SK-N-SH (cell line): ENCODE results near the gene RNF149. TPM values are rescaled to one million over a fixed set of nuclear protein-coding genes. Genes with fewer than 3 reads are reported as not detected.
A peak's percentile ranks its signal among the peaks of the same experiment; 100 is the strongest.

Experiments used
- CTCF ChIA-PET: fragments of 300-600, 350-600 bp; formaldehyde crosslinking; extraction: SDS; loops from one replicate; lab custom pipeline; 2021; lab: Yijun Ruan, JAX
- POLR2A ChIA-PET: fragments of 350-600 bp; sonication (Branson Sonifier 250); formaldehyde crosslinking; extraction: SDS; loops from one replicate; lab custom pipeline; 2020; ENCODE audit warnings: antibody characterized with exemption, inconsistent platforms; lab: Yijun Ruan, JAX
- DNase-seq: peaks from one replicate; pipeline ENCODE4 v3.0.0; 2012
- H2AFZ ChIP-seq: fragments of 200-600 bp; sonication (generic); 2 replicates; pipeline ENCODE4 v1.8.1; 2016; ENCODE audit warnings: antibody characterized with exemption, mild to moderate bottlenecking, low read depth
- H3F3A ChIP-seq: fragments of 200-600 bp; sonication (generic); replicated peaks from 2 replicates; pipeline ENCODE3; 2016; ENCODE audit warnings: antibody characterized with exemption, mild to moderate bottlenecking; ENCODE audit not compliant: insufficient read depth
- H3K27ac ChIP-seq, 2 experiments: fragments of 200-500 bp in 1 of 2; fragments of 200-600 bp in 1 of 2; sonication (Bioruptor generic) in 1 of 2; sonication (generic), shearing (Covaris generic) in 1 of 2; 2 replicates each; pipeline versions ENCODE4 v1.5.1 to v1.6.1; 2014 to 2016; ENCODE audit warnings: low read depth in 2 of 2, inconsistent platforms in 1 of 2, low read length in 1 of 2, mild to moderate bottlenecking in 1 of 2, mixed read lengths in 1 of 2
- H3K27me3 ChIP-seq: fragments of 200-600 bp; sonication (generic), shearing (Covaris generic); 2 replicates; pipeline ENCODE4 v1.6.1; 2016; ENCODE audit warnings: mixed run types; ENCODE audit not compliant: insufficient read depth
- H3K36me3 ChIP-seq, 2 experiments: fragments of 200-500 bp in 1 of 2; fragments of 200-600 bp in 1 of 2; sonication (Bioruptor generic) in 1 of 2; sonication (generic) in 1 of 2; replicated peaks in 1 of 2; 2 replicates each; pipeline versions ENCODE3 to v1.5.1; 2014 to 2016; ENCODE audit warnings: low read length in 1 of 2, mild to moderate bottlenecking in 1 of 2; ENCODE audit not compliant: insufficient read depth in 2 of 2, control insufficient read depth in 1 of 2
- H3K4me1 ChIP-seq, 2 experiments: fragments of 200-500 bp in 1 of 2; fragments of 200-600 bp in 1 of 2; sonication (Bioruptor generic) in 1 of 2; sonication (generic), shearing (Covaris generic) in 1 of 2; 2 replicates each; pipeline versions ENCODE4 v1.5.1 to v1.6.1; 2014 to 2016; ENCODE audit warnings: low read depth in 1 of 2, low read length in 1 of 2, mixed run types in 1 of 2; ENCODE audit not compliant: insufficient read depth in 2 of 2, control insufficient read depth in 1 of 2
- H3K4me2 ChIP-seq: fragments of 200-600 bp; sonication (generic), shearing (Covaris generic); 2 replicates; pipeline ENCODE4 v1.6.1; 2017; ENCODE audit warnings: mixed run types
- H3K4me3 ChIP-seq, 2 experiments: fragments of 200-500 bp in 1 of 2; fragments of 200-600 bp in 1 of 2; sonication (Bioruptor generic) in 1 of 2; sonication (generic), shearing (Covaris generic) in 1 of 2; 2 replicates each; pipeline versions ENCODE4 v1.5.1 to v1.8.1; 2014 to 2016; ENCODE audit warnings: low read depth in 2 of 2, inconsistent platforms in 1 of 2, low read length in 1 of 2, mild to moderate bottlenecking in 1 of 2, mixed read lengths in 1 of 2, moderate library complexity in 1 of 2
- H3K79me2 ChIP-seq: fragments of 200-600 bp; sonication (generic); 2 replicates; pipeline ENCODE4 v1.8.1; 2017; ENCODE audit warnings: mild to moderate bottlenecking; ENCODE audit not compliant: insufficient read depth
- H3K9ac ChIP-seq: fragments of 200-600 bp; sonication (generic); 2 replicates; pipeline ENCODE4 v1.6.1; 2017; ENCODE audit warnings: mixed run types
- H3K9me2 ChIP-seq: fragments of 200-600 bp; sonication (generic); 2 replicates; pipeline ENCODE4 v1.6.1; 2017; ENCODE audit warnings: mixed run types
- H3K9me3 ChIP-seq: fragments of 200-600 bp; sonication (generic); 2 replicates; pipeline ENCODE4 v1.6.1; 2017; ENCODE audit warnings: mixed run types, mild to moderate bottlenecking, moderate library complexity
- H4K20me1 ChIP-seq: fragments of 200-600 bp; sonication (generic); 2 replicates; pipeline ENCODE4 v1.6.1; 2017; ENCODE audit warnings: mild to moderate bottlenecking, mixed run types; ENCODE audit not compliant: insufficient read depth
- CHD2 ChIP-seq: fragments of 150-350 bp; IDR thresholded peaks from 2 replicates; pipeline ENCODE4 v1.6.1; 2018; ENCODE audit warnings: low read length; ENCODE audit not compliant: partially characterized antibody
- CTCF ChIP-seq: fragments of 200-600 bp; sonication (generic); IDR thresholded peaks from 2 replicates; pipeline ENCODE4 v1.6.1; 2017; ENCODE audit warnings: antibody characterized with exemption, mild to moderate bottlenecking, moderate library complexity
- ELF1 ChIP-seq: IDR thresholded peaks from 2 replicates; pipeline ENCODE4 v1.4.0; 2012
- EZH2phosphoT487 ChIP-seq: fragments of 200-600 bp; sonication (generic); IDR thresholded peaks from 2 replicates; pipeline ENCODE4 v1.6.1; 2017; ENCODE audit warnings: low read depth, mixed run types, mild to moderate bottlenecking, antibody characterized with exemption, moderate library complexity, borderline replicate concordance
- FOXJ3 ChIP-seq: sonication (generic); formaldehyde crosslinking; IDR thresholded peaks from 2 replicates; pipeline ENCODE4 v1.5.1; 2020; ENCODE audit warnings: mild to moderate bottlenecking, missing genetic modification reagents
- FOXM1 ChIP-seq: IDR thresholded peaks from 2 replicates; pipeline ENCODE4 v1.4.0; 2012; ENCODE audit warnings: low read depth, mild to moderate bottlenecking
- GABPA ChIP-seq: IDR thresholded peaks from 2 replicates; pipeline ENCODE4 v1.4.0; 2012; ENCODE audit warnings: low read depth, mild to moderate bottlenecking
- GATA2 ChIP-seq: sonication (generic); formaldehyde crosslinking; IDR thresholded peaks from 2 replicates; pipeline ENCODE4 v1.5.0; 2020; ENCODE audit warnings: mild to moderate bottlenecking, missing genetic modification reagents
- IRF3 ChIP-seq: fragments of 150-350 bp; IDR thresholded peaks from 2 replicates; pipeline ENCODE4 v1.6.1; 2016; ENCODE audit warnings: mild to moderate bottlenecking, low read depth, low read length
- JUND ChIP-seq: IDR thresholded peaks from 2 replicates; pipeline ENCODE4 v1.4.0; 2012
- MAX ChIP-seq: IDR thresholded peaks from 2 replicates; pipeline ENCODE4 v1.4.0; 2012; ENCODE audit warnings: low read depth
- MEF2A ChIP-seq: IDR thresholded peaks from 2 replicates; pipeline ENCODE4 v1.4.0; 2012; ENCODE audit warnings: low read depth, borderline replicate concordance
- MXI1 ChIP-seq: IDR thresholded peaks from 2 replicates; pipeline ENCODE4 v1.6.1; 2012; ENCODE audit warnings: mild to moderate bottlenecking, low read depth, low read length, improper control_type of control experiment
- NRF1 ChIP-seq: IDR thresholded peaks from 2 replicates; pipeline ENCODE4 v1.6.1; 2012; ENCODE audit warnings: low read depth, mild to moderate bottlenecking, low read length
- POLR2AphosphoS5 ChIP-seq: IDR thresholded peaks from 2 replicates; pipeline ENCODE4 v1.6.1; 2012; ENCODE audit warnings: low read depth, low read length
- RAD21 ChIP-seq: IDR thresholded peaks from 2 replicates; pipeline ENCODE4 v1.6.1; 2012; ENCODE audit warnings: mild to moderate bottlenecking, low read length
- RCOR1 ChIP-seq: fragments of 150-350 bp; IDR thresholded peaks from 2 replicates; pipeline ENCODE4 v1.6.1; 2017; ENCODE audit warnings: antibody characterized with exemption, low read length
- REST ChIP-seq: IDR thresholded peaks from 2 replicates; pipeline ENCODE4 v1.6.1; 2012; ENCODE audit warnings: mild to moderate bottlenecking, low read depth, low read length, moderate library complexity
- RFX5 ChIP-seq: IDR thresholded peaks from 2 replicates; pipeline ENCODE4 v1.6.1; 2012; ENCODE audit warnings: mild to moderate bottlenecking, improper control_type of control experiment, low read length
- RXRA ChIP-seq: IDR thresholded peaks from 2 replicates; pipeline ENCODE4 v1.4.0; 2012; ENCODE audit warnings: low read depth, mild to moderate bottlenecking, borderline replicate concordance
- SIN3A ChIP-seq: IDR thresholded peaks from 2 replicates; pipeline ENCODE4 v1.6.1; 2012; ENCODE audit warnings: low read depth, mild to moderate bottlenecking, low read length, moderate library complexity, borderline replicate concordance
- TAF1 ChIP-seq: IDR thresholded peaks from 2 replicates; pipeline ENCODE4 v1.6.1; 2012; ENCODE audit warnings: low read depth, mild to moderate bottlenecking, low read length, moderate library complexity, borderline replicate concordance
- TCF12 ChIP-seq: IDR thresholded peaks from 2 replicates; pipeline ENCODE4 v1.4.0; 2012
- TEAD4 ChIP-seq: IDR thresholded peaks from 2 replicates; pipeline ENCODE4 v1.4.0; 2012; ENCODE audit warnings: mild to moderate bottlenecking, borderline replicate concordance; ENCODE audit not compliant: insufficient read depth
- USF2 ChIP-seq: fragments of 150-350 bp; IDR thresholded peaks from 2 replicates; pipeline ENCODE4 v1.6.1; 2017; ENCODE audit warnings: antibody characterized with exemption, low read length, low read depth, borderline replicate concordance
- YY1 ChIP-seq: IDR thresholded peaks from 2 replicates; pipeline ENCODE4 v1.4.0; 2012; ENCODE audit warnings: low read depth, mild to moderate bottlenecking
- WGBS: methylation state at CpG from one replicate; pipeline ENCODE4 v1.1.6; 2017; ENCODE audit warnings: low lambda C conversion rate; 5-methylcytosine and 5-hydroxymethylcytosine counted together
- polyA plus RNA-seq, 3 experiments: library from polyadenylated mRNA; depleted of rRNA; stranded (reverse); fragments of >200 nt; gene quantifications; 2 replicates each; pipeline ENCODE4 v1.2.3, GENCODE V29; 2012

RNF149 gene
- 15.3 and 22.9 TPM in 2 replicates for polyA plus RNA-seq (2012; rRNA removed)
- polyA plus RNA-seq (2012; cell fraction: cytosol; rRNA removed) = 16.2 and 16.3 TPM in 2 replicates
- polyA plus RNA-seq (2012; cell fraction: nucleus; rRNA removed) = 21.2 and 33.8 TPM in 2 replicates

GRCh38 chr2:101308432-101309210 lies at the start of gene RNF149:
TSS of gene RNF149 (minus strand) at chr2:101308701. CDS start at chr2:101308588, 113 bp downstream.
- ChIA-PET POLR2A (interaction anchor here (1.0 kb wide), 2 partner anchors 55 to 79 kb away, joined by 3 read pairs; partner anchors contain the start of gene CREG2), CTCF (interaction anchor here (0.6 to 1.4 kb wide), 6 partner anchors 12 to 702 kb away, joined by 3 to 4 read pairs (median 3); partner anchors contain the start of gene CREG2)
- Histone ChIP-seq H3K9ac (peak within 1 kb of the TSS; percentile 93), H2AFZ (peak within 1 kb of the TSS; percentile 99), H3K9me2 (no peaks in the 10 kb centered on the region), H3K4me3 (peak within 1 kb of the TSS; percentile 88 to 92), H3F3A (peaks cover 13% of the 10 kb centered on the region), H3K4me1 (peaks cover 12 to 20% of the 10 kb centered on the region in 2 experiments; a peak in 3 of 4 replicates), H3K79me2 (peaks cover 49% of the 10 kb centered on the region), H4K20me1 (peaks cover 38% of the 10 kb centered on the region), H3K27me3 (0 out of 2 replicates have a peak, but pooled peaks cover 7% of the 10 kb centered on the region), H3K36me3 (peaks cover 0 to 4% of the 10 kb centered on the region in 2 experiments), H3K4me2 (peak within 1 kb of the TSS; percentile 97), H3K9me3 (no peaks in the 10 kb centered on the region), H3K27ac (peak within 1 kb of the TSS; percentile 80 to 88)
- WGBS = 17% methylated on average over 10 of the region's 76 CpGs
- DNase-seq = peak; percentile 100
- TF ChIP-seq RAD21 (no peak), POLR2AphosphoS5 (peak; percentile 88), JUND (no peak), CHD2 (peak; percentile 43), RXRA (no peak), MEF2A (no peak), CTCF (no peak), MAX (no peak; the same call in 1 of the 2 replicates), RCOR1 (no peak), MXI1 (no peak; the same call in 1 of the 2 replicates), RFX5 (no peak), IRF3 (no peak), NRF1 (peak; percentile 99), FOXM1 (no peak), TCF12 (peak; percentile 8; the same call in 1 of the 2 replicates), EZH2phosphoT487 (no peak), USF2 (no peak), YY1 (no peak), REST (no peak), ELF1 (no peak), SIN3A (no peak), GABPA (no peak), FOXJ3 (no peak), GATA2 (CRISPR knock-in tag) (no peak), TAF1 (no peak), TEAD4 (no peak)
